Heart left ventricle (tissue), 16 donors: ENCODE data around the gene B4GALNT3. TPM values are rescaled to one million over a fixed set of nuclear protein-coding genes. Genes with fewer than 3 reads are reported as not detected.

ENCODE experiments used
- ATAC-seq, 4 donors: fragments of 200-7000 bp; cut with Tn5 transposase; one replicate each; pipeline ENCODE4 v1.9.1; 2020 to 2022; ENCODE audit warnings: moderate library complexity in 4 of 4, mild to moderate bottlenecking in 3 of 4, moderate number of reproducible peaks in 1 of 4
- DNase-seq, 5 donors: peaks; one replicate each; pipeline ENCODE4 v3.0.0-alpha.2; 2020
- H3K27ac ChIP-seq, 12 donors: fragments of 200-600 bp; sonication (generic) in 4 of 12; one replicate each; pipeline versions ENCODE4 v1.5.0 to v1.8.0; 2016 to 2022; ENCODE audit warnings: mild to moderate bottlenecking in 2 of 12
- H3K27me3 ChIP-seq, 9 donors: fragments of 200-600 bp; sonication (generic) in 2 of 9; one replicate each; pipeline versions ENCODE4 v1.5.1 to v1.8.0; 2016 to 2022; ENCODE audit warnings: mild to moderate bottlenecking in 3 of 9
- H3K36me3 ChIP-seq, 9 donors: fragments of 200-600 bp; sonication (generic) in 2 of 9; one replicate each; pipeline versions ENCODE4 v1.5.0 to v1.8.0; 2018 to 2022; ENCODE audit warnings: mild to moderate bottlenecking in 2 of 9
- H3K4me1 ChIP-seq, 12 donors: fragments of 200-600 bp; sonication (generic) in 4 of 12; one replicate each; pipeline versions ENCODE4 v1.5.0 to v1.8.0; 2016 to 2022; ENCODE audit warnings: mild to moderate bottlenecking in 3 of 12
- H3K4me3 ChIP-seq, 12 donors: fragments of 200-600 bp; sonication (generic) in 4 of 12; one replicate each; pipeline versions ENCODE4 v1.5.0 to v1.8.0; 2017 to 2022; ENCODE audit warnings: mild to moderate bottlenecking in 9 of 12, moderate library complexity in 4 of 12
- H3K9me3 ChIP-seq, 12 donors: fragments of 200-600 bp; sonication (generic) in 4 of 12; one replicate each; pipeline versions ENCODE4 v1.5.0 to v1.8.0; 2016 to 2022; ENCODE audit warnings: mild to moderate bottlenecking in 1 of 12
- CTCF ChIP-seq, 12 donors: fragments of 200-600 bp; sonication (generic) in 4 of 12; IDR thresholded peaks; one replicate each; pipeline versions ENCODE4 v1.5.0 to v1.8.0; 2018 to 2022; ENCODE audit warnings: antibody characterized with exemption in 12 of 12, mild to moderate bottlenecking in 5 of 12
- POLR2A ChIP-seq, 2 donors: fragments of 450-650 bp; IDR thresholded peaks; one replicate each; pipeline ENCODE4 v1.6.1; 2017; ENCODE audit warnings: antibody characterized with exemption in 2 of 2, mild to moderate bottlenecking in 2 of 2, moderate library complexity in 2 of 2
- WGBS, 4 donors: extraction: QIAGEN DNeasy Blood & Tissue Kit in 2 of 4; methylation state at CpG; one replicate each; pipeline versions ENCODE4 v1.1.5 to v1.1.7; 2013 to 2018; 5-methylcytosine and 5-hydroxymethylcytosine counted together
- intact Hi-C, 10 donors: fragments of 100-400 bp; cut with DNase I; formaldehyde crosslinking; loops; one replicate each; pipeline versions ENCODE4 v1.11.1 to v1.14.2; 2022
- polyA plus RNA-seq, 2 donors: library from polyadenylated mRNA; stranded (reverse); fragments of 200-250 nt; gene quantifications; one replicate each; pipeline ENCODE4 v1.2.3, GENCODE V29; 2013
- total RNA-seq, 9 donors: library from RNA; depleted of rRNA in 2 of 9; stranded (reverse); fragments of >200 nt in 2 of 9; fragmentation: NEBNext Ultra II Directional in 3 of 9; extraction: Animal tissue kit (Norgen Biotek cat#: 25700) in 3 of 9; gene quantifications; one replicate each; pipeline versions ENCODE4 v1.1.0 to v1.2.4, GENCODE V29; 2016 to 2023
- donor health status: ischemic (EF 13 %, LVEDD 7.1; RV severe dilation, severe dysfunction).
- donor health status: healthy with polysubstance abuse.
- donor health status: DM: no; HTN: yes; CAD: no.
- donor health status: DM: no; HTN: no; CAD: no.
- donor health status: ischemic (EF 25% LVEDD 6.9; RV normal size, moderate dysfunction).
- donor health status: ischemic (EF 25% LVEDD 5.7; RV mildly dilated, moderate dysfunction).
- donor health status: healthy.
- donor health status: DM: yes; HTN: yes; CAD: no.
- donor health status: ischemic (EF 35%, LVEDD 5.7; RV mildly dilated, moderate dysfunction).
- donor health status: nonischemic (EF 11% LVEDD 7.7; RV severe dilation, severe dysfunction).
- donor health status: DM: yes; HTN: yes; CAD: no.
- donor health status: PGD.
- donor health status: ischemic (EF 29% LVEDD 5.4; RV normal size, mild dysfunction).
- donor health status: nonischemic (EF 23%, LVEDD 6.1; RV moderate dilation, normal function).

Gene B4GALNT3
- total and polyA plus RNA-seq, 11 donors: 19.3 to 59.4 (median 34.1) TPM

- WGBS, 4 donors: 70 to 80% (median 79%) methylated on average over 5 of the region's 5 CpGs
- intact Hi-C loops: loop anchor here in 2 of 10 donors (5.0 to 10.0 kb wide), 2 partner anchors 43 to 46 kb away; no protein-coding TSS in a partner anchor
- peaks cover 0 to 59% (median 0%) of the 10 kb centered on the region in 9 donors for H3K27me3 ChIP-seq
These were observed 699 bp upstream of the B4GALNT3 start for GRCh38 chr12:459050-459429.

DNA sequence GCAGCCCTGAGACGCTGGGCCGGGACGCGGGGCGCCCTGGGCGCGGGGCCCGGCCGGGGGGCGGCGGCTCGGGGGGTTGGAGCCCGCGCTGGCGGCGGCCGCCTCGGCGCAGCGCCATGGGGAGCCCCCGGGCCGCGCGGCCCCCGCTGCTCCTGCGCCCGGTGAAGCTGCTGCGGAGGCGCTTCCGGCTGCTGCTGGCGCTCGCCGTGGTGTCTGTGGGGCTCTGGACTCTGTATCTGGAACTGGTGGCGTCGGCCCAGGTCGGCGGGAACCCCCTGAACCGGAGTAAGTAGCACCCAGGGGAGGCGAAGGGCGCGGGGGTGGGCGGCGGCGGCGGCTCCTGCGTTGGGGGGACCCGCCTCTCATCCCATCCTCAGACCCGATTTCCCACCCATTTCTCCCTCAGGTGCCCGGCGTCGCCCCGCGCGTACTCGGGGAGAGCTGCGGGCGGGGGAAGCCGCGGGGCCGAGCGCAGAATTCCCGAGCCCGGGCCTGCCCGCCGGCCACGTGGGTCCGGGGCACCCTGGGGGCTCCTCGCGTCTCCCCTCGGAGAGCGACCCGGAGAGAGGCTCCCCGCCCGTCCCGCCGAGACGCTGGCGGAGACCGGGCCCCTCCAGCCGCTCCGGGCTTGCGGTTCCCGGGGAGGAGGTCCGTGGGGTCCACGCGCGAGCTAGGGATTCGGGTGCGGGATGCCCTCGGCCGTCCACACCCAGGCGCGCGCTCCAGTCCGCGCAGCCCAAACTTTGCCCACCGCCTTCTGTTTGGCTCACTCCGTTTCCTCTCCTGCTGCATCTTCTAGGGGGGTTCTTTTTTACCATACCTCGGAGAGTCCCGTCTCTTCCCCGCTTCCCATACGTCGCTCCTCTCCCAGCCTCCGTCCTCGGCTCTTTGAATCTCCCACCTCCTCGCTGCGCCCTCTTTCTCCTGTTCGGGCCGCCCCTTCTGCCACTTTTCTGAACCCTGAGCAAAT, 807 bp downstream of the B4GALNT3 start:
- peak overlapping the region in 11 of 12 donors; percentile 18 to 86 (median 76) for H3K27ac ChIP-seq
- peak in 2 of 5 donors; percentile 45 to 71 for DNase-seq
- 2 to 4% (median 2%) methylated on average over 44 to 109 of the region's 109 CpGs for WGBS, 4 donors
- intact Hi-C loops: loop anchor here in 1 of 10 donors (5.0 kb wide), 1 partner anchor 42 kb away; no protein-coding TSS in a partner anchor
- peak in 2 of 4 donors; percentile 1 to 2 for ATAC-seq
- no peaks in the 10 kb centered on the region for H3K36me3 ChIP-seq
- H3K27me3 ChIP-seq: peaks cover 0 to 62% (median 0%) of the 10 kb centered on the region in 9 donors
- peak overlapping the region; percentile 53 to 79 (median 64) for H3K4me3 ChIP-seq
- H3K9me3 ChIP-seq: no peaks in the 10 kb centered on the region
- TF ChIP-seq CTCF (IDR thresholded peaks at IDR 0.05) (no peak), POLR2A (IDR thresholded peaks at IDR 0.05) (no peak)
- H3K4me1 ChIP-seq: peaks cover 0 to 53% (median 14%) of the 10 kb centered on the region in 12 donors

More at GRCh38 chr12:459050-459429, 699 bp upstream of the B4GALNT3 start:
- Histone ChIP-seq H3K4me3 (peak overlapping the region in 7 of 12 donors; percentile 62 to 79 (median 67)), H3K9me3 (no peaks in the 10 kb centered on the region), H3K27ac (peak overlapping the region in 7 of 12 donors; percentile 20 to 86 (median 55)), H3K36me3 (no peaks in the 10 kb centered on the region), H3K4me1 (peaks cover 0 to 60% (median 14%) of the 10 kb centered on the region in 12 donors)
- TF ChIP-seq CTCF (IDR thresholded peaks at IDR 0.05): no peak
- no peak for TF ChIP-seq POLR2A (IDR thresholded peaks at IDR 0.05)
- no peak for DNase-seq
- ATAC-seq: no peak

DNA sequence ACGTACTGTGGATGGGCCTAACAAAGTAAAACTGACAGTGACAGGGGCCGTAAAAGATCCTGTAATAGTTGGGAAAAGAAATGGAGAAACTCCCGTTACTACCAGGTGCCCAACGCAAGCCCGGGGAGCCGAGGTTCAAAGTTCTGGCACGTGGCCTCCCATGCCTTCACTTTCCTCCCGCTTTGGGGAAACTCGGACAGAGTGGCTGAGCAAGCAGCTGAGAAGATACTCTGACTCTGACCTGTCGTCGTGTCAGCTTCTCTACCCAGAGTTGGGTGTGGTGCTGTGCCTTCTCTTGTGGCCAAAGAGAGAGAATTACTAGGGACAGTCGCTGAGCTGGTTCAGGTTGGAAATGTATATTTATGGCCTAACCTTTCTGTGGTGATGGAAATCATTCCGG, 1.7 kb downstream of the B4GALNT3 start:
- ATAC-seq (no peak), DNase-seq (no peak)
- Histone ChIP-seq H3K4me3 (peak overlapping the region in 11 of 12 donors; percentile 56 to 79 (median 64)), H3K36me3 (no peaks in the 10 kb centered on the region), H3K4me1 (peaks cover 0 to 49% (median 14%) of the 10 kb centered on the region in 12 donors), H3K9me3 (no peaks in the 10 kb centered on the region), H3K27ac (peak overlapping the region in 11 of 12 donors; percentile 44 to 86 (median 76)), H3K27me3 (peaks cover 0 to 62% (median 0%) of the 10 kb centered on the region in 9 donors)
- WGBS, 4 donors: 31 to 51% (median 35%) methylated on average over 11 to 13 of the region's 13 CpGs
- intact Hi-C loops: loop anchor here in 1 of 10 donors (5.0 kb wide), 1 partner anchor 41 kb away; no protein-coding TSS in a partner anchor
- no peak for TF ChIP-seq POLR2A (IDR thresholded peaks at IDR 0.05)
- no peak for TF ChIP-seq CTCF (IDR thresholded peaks at IDR 0.05)
